ENCODE measurements around the gene GALR2.
A peak's percentile ranks its signal among the peaks of the same experiment; 100 is the strongest.

The GALR2 gene, protein sequence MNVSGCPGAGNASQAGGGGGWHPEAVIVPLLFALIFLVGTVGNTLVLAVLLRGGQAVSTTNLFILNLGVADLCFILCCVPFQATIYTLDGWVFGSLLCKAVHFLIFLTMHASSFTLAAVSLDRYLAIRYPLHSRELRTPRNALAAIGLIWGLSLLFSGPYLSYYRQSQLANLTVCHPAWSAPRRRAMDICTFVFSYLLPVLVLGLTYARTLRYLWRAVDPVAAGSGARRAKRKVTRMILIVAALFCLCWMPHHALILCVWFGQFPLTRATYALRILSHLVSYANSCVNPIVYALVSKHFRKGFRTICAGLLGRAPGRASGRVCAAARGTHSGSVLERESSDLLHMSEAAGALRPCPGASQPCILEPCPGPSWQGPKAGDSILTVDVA

DNA sequence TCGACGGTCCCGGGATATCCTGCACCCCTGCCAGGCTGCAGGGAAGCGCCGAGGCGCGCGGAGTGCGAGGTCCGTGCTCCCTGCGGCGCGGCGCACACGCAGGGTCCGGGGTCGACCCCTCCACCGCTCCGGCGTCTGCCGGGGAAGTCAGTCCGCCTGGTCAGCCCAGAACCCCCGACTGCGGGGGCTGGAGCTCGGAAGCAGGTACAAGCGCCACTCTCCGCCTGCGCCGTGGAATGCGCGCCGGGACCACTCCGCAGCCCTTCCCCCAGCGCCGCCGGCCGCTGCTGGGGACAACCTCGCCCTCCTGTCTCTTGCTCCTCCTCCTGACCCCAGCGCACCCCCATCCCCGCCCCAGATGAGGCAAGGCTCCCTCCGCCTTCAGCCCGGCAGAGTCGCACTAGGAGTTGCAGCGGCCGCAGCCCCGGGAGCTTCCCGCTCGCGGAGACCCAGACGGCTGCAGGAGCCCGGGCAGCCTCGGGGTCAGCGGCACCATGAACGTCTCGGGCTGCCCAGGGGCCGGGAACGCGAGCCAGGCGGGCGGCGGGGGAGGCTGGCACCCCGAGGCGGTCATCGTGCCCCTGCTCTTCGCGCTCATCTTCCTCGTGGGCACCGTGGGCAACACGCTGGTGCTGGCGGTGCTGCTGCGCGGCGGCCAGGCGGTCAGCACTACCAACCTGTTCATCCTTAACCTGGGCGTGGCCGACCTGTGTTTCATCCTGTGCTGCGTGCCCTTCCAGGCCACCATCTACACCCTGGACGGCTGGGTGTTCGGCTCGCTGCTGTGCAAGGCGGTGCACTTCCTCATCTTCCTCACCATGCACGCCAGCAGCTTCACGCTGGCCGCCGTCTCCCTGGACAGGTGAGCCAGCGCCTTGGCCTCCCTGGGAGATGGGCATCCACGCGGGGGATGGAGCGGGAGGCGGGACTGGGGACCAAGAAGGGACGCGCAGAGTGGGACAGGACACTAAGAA, at the start of gene GALR2:
Gene GALR2, plus strand, starts transcription at position 392 of the 974 bp plus-strand sequence. Its CDS starts 103 bp downstream, at position 495.
- Histone ChIP-seq H3K4me3 (ENCODE audit: low read depth in 1 of 2, low read length in 1 of 2) (peak within 1 kb of the TSS; percentile 39 to 49), H3K36me3 (no peaks in the 10 kb centered on the region), H3K4me1 (ENCODE audit: control insufficient read depth in 1 of 2, insufficient read depth in 1 of 2, low read depth in 1 of 2, low read length in 1 of 2) (peaks cover 58 to 65% of the 10 kb centered on the region in 2 experiments), H3K9me3 (no peaks in the 10 kb centered on the region), H3K27ac (peak within 1 kb of the TSS; percentile 31), H3K27me3 (peaks cover 65% of the 10 kb centered on the region)
- no peak for TF ChIP-seq CTCF (IDR thresholded peaks at IDR 0.05)

DNA sequence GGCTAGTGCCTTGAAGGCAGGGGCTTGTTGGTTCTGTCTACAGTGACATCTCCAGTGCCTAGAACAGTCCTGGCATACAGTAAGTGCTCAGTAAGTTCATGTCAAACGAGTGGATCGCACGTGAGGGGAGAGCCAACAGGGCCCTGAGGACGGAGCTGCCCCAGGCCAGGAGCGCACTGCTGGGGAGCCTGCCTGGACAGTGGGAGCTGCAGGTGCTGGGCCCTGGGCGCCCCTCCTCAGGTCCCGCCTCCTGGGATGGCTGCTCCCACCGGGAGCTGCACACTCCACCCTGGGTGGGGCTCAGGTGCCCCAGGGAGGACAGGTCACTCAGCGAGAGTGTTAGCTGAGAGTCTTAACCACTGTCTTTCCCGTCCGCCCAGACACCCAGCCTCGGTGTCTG, 49.3 kb upstream of the GALR2 start:
- Histone ChIP-seq H3K27me3 (peaks cover 38% of the 10 kb centered on the region), H3K27ac (no peak overlapping the region), H3K4me3 (ENCODE audit: low read depth in 1 of 2, low read length in 1 of 2) (no peak overlapping the region), H3K9me3 (no peaks in the 10 kb centered on the region), H3K4me1 (ENCODE audit: control insufficient read depth in 1 of 2, insufficient read depth in 1 of 2, low read depth in 1 of 2, low read length in 1 of 2) (no peaks in the 10 kb centered on the region), H3K36me3 (no peaks in the 10 kb centered on the region)
- no peak for TF ChIP-seq CTCF (IDR thresholded peaks at IDR 0.05)

GRCh38 chr17:76026714-76027158, 47.8 kb upstream of the GALR2 start:
- no peak overlapping the region for H3K4me3 ChIP-seq (ENCODE audit: low read depth in 1 of 2, low read length in 1 of 2)

GRCh38 chr17:76027159-76027839, 47.3 kb upstream of the GALR2 start, which contains the start of gene EVPL:
Gene EVPL, minus strand, starts transcription at chr17:76027306. Its CDS starts 108 bp downstream, at chr17:76027198.
- Histone ChIP-seq H3K36me3 (no peaks in the 10 kb centered on the region), H3K4me3 (ENCODE audit: low read depth in 1 of 2, low read length in 1 of 2) (no peak within 1 kb of the TSS), H3K27ac (no peak within 1 kb of the TSS), H3K27me3 (peaks cover 44% of the 10 kb centered on the region), H3K4me1 (ENCODE audit: control insufficient read depth in 1 of 2, insufficient read depth in 1 of 2, low read depth in 1 of 2, low read length in 1 of 2) (no peaks in the 10 kb centered on the region), H3K9me3 (no peaks in the 10 kb centered on the region)
- no peak for TF ChIP-seq CTCF (IDR thresholded peaks at IDR 0.05)

More at GRCh38 chr17:76026714-76027158, 47.8 kb upstream of the GALR2 start:
- H3K9me3 ChIP-seq, result no peaks in the 10 kb centered on the region
- no peaks in the 10 kb centered on the region for H3K36me3 ChIP-seq
- H3K4me1 ChIP-seq (ENCODE audit: control insufficient read depth in 1 of 2, insufficient read depth in 1 of 2, low read depth in 1 of 2, low read length in 1 of 2), result no peaks in the 10 kb centered on the region
- TF ChIP-seq CTCF (IDR thresholded peaks at IDR 0.05), result no peak
- H3K27me3 ChIP-seq, result peaks cover 41% of the 10 kb centered on the region
- no peak overlapping the region for H3K27ac ChIP-seq

Data from neutrophil (primary cell).